ENCODE results near the gene ARTN. TPM values are rescaled to one million over a fixed set of nuclear protein-coding genes. Genes with fewer than 3 reads are reported as not detected.
A peak's percentile ranks its signal among the peaks of the same experiment; 100 is the strongest.

ARTN gene
- total RNA-seq, 2 donors from 2014 or later = 1.2 TPM; not detected in 1

DNA sequence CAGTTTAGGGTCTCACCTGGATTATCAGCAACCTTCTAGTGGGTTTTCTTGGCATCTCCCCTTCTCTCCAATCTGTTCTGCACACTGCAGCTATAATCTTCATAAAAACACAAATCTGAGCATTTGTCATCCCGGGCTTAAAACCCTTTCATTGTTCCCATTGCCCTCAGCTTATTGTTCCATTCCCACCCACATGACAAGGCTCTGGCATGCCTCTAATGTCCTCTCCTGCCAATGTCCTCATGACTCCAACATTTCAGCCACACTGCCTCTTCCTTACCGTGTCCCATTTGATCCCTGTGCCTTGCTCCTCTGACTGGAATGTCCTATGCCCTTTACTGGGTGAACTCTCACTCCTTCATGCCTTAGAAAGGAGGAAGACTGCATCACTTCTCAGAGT, 28.7 kb downstream of the ARTN start:
- H3K27ac Mint-ChIP-seq = no peak overlapping the region
- peaks cover 10% of the 10 kb centered on the region for H3K36me3 Mint-ChIP-seq
- H3K4me3 Mint-ChIP-seq = no peak overlapping the region

DNA sequence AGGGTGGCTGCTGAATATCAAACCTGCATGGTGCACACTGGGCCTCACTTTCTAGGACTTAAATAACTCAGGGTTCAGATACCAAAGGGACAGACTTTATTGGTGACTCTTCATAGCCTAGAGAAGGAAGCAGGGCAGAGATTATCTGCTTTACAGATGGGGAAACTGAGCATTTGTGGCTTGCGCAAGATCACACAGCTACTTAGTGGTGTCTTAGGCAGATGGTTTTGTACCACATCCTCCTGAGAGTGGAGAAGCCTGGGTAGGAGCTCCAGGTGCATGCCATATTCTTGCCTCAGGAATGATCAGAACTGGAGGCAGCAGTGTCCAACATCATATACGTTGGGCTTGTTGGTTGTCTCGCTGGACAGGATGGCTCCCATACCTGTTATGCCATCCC, 29.4 kb downstream of the ARTN start:
- Mint-ChIP-seq H3K4me3 (no peak overlapping the region), H3K4me1 (ENCODE audit: low read depth in 2 of 2) (peaks cover 0 to 2% of the 10 kb centered on the region in 2 donors), H3K27me3 (no peaks in the 10 kb centered on the region), H3K36me3 (peaks cover 10% of the 10 kb centered on the region), H3K9me3 (no peaks in the 10 kb centered on the region), H3K27ac (no peak overlapping the region)
- ATAC-seq (no peak), DNase-seq (ENCODE audit: low spot score) (no peak)

More for the DNA sequence above, 28.7 kb downstream of the ARTN start:
- no peak for ATAC-seq
- no peaks in the 10 kb centered on the region for H3K27me3 Mint-ChIP-seq
- no peak for DNase-seq (ENCODE audit: low spot score)
- no peaks in the 10 kb centered on the region for H3K4me1 Mint-ChIP-seq (ENCODE audit: low read depth in 2 of 2)
- no peaks in the 10 kb centered on the region for H3K9me3 Mint-ChIP-seq

DNA sequence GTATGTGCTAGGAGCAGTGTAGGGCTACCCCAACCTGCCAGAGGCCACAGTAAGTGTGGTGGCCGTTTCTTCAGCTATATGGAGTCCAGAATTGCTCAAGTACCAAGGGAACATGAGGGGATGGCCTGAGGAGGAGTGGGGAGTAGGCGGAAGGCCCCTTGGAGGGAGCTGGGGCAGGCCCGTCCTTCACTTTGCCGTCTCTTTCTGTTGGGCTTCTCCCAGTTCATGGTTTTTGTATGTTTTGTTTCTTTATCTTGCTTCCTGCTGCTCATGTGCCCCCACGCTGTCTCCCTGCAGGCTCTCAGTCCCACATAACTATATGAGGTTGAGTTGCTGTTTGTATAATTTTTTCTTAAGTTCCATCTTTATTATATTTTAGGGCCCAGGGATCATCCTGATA, 30.3 kb downstream of the ARTN start:
- peaks cover 9% of the 10 kb centered on the region for H3K36me3 Mint-ChIP-seq
- no peak overlapping the region for H3K4me3 Mint-ChIP-seq
- H3K27ac Mint-ChIP-seq = no peak overlapping the region
- H3K9me3 Mint-ChIP-seq = no peaks in the 10 kb centered on the region
- H3K27me3 Mint-ChIP-seq = no peaks in the 10 kb centered on the region
- DNase-seq (ENCODE audit: low spot score) (no peak), ATAC-seq (no peak)
- H3K4me1 Mint-ChIP-seq (ENCODE audit: low read depth in 2 of 2) = peaks cover 0 to 4% of the 10 kb centered on the region in 2 donors

DNA sequence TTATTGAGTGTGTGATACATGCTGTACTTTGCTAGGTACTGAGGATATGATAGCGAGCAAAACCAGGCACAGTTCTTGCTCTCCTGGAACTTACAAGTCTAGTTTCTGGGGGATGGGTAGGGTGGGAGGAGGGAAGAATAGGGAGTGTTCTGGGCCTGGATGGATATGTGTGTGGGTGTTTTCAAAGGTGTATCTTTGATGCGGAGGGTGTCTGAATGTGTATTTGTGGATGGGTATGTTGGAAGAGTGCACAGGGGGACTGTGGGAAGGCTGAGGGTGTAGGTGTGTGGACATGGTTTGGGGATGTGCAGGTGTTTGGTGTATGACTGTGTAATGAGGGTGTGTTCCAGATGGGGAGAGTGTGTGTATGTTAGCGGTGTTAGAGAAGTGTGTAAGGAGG, 31.7 kb downstream of the ARTN start:
- no peak for DNase-seq (ENCODE audit: low spot score)
- Mint-ChIP-seq H3K4me3 (no peak overlapping the region), H3K36me3 (peaks cover 6% of the 10 kb centered on the region), H3K27me3 (no peaks in the 10 kb centered on the region), H3K27ac (no peak overlapping the region), H3K4me1 (ENCODE audit: low read depth in 2 of 2) (peaks cover 11 to 14% of the 10 kb centered on the region in 2 donors), H3K9me3 (no peaks in the 10 kb centered on the region)
- ATAC-seq = no peak

DNA sequence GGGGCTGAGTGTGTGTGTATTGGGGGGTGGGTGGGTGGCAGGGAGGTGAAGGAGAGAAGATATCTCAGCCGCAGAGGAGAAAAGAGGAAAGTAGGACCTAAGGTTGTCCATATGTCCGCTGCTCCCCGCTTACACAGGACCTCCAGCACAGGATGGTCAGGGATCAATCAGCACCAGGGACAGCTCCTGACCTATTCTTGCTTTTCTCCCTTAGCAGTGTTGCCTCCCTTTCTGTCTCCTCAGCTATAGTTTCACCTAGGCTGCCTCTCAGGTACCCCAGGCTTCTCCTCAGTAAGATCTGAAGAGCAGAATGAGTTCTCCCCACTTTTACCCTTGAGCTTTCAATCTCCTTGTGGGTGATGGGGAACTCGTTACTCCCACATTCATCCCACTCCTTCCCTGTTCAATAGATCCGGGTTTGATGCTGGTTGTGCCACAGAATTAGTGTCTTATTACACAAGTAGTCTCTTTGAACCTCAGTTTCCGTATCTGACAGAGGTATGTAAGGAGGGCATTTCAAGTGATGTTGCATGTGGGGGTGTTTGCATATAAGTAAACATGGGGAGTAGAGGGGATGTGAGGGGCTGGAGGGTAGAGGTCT, 34.8 kb downstream of the ARTN start:
- ATAC-seq (no peak), DNase-seq (ENCODE audit: low spot score) (no peak)
- no peak overlapping the region for H3K27ac Mint-ChIP-seq
- no peak overlapping the region for H3K4me3 Mint-ChIP-seq
- H3K27me3 Mint-ChIP-seq = no peaks in the 10 kb centered on the region
- peaks cover 18 to 29% of the 10 kb centered on the region in 2 donors for H3K4me1 Mint-ChIP-seq (ENCODE audit: low read depth in 2 of 2)
- no peaks in the 10 kb centered on the region for H3K9me3 Mint-ChIP-seq
- H3K36me3 Mint-ChIP-seq = no peaks in the 10 kb centered on the region

DNA sequence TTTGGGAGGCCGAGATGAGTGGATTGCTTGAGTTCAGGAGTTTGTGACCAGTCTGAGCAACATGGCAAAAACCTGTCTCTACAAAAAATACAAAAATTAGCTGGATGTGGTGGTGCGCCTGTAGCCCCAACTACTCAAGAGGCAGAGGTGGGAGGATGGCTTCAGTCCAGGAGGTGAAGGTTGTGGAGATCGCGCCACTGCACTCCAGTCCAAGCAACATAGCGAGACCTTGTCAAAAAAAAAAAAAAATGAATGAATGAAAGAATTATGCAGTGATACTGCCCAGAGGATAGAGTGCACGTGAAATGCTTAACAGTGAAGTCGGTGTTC, 35.8 kb downstream of the ARTN start:
- Mint-ChIP-seq H3K4me1 (ENCODE audit: low read depth in 2 of 2) (peaks cover 28 to 39% of the 10 kb centered on the region in 2 donors), H3K9me3 (no peaks in the 10 kb centered on the region), H3K27me3 (no peaks in the 10 kb centered on the region), H3K4me3 (peak overlapping the region; percentile 94), H3K27ac (peak overlapping the region; percentile 45 to 91), H3K36me3 (no peaks in the 10 kb centered on the region)
- ATAC-seq (no peak), DNase-seq (ENCODE audit: low spot score) (no peak)

DNA sequence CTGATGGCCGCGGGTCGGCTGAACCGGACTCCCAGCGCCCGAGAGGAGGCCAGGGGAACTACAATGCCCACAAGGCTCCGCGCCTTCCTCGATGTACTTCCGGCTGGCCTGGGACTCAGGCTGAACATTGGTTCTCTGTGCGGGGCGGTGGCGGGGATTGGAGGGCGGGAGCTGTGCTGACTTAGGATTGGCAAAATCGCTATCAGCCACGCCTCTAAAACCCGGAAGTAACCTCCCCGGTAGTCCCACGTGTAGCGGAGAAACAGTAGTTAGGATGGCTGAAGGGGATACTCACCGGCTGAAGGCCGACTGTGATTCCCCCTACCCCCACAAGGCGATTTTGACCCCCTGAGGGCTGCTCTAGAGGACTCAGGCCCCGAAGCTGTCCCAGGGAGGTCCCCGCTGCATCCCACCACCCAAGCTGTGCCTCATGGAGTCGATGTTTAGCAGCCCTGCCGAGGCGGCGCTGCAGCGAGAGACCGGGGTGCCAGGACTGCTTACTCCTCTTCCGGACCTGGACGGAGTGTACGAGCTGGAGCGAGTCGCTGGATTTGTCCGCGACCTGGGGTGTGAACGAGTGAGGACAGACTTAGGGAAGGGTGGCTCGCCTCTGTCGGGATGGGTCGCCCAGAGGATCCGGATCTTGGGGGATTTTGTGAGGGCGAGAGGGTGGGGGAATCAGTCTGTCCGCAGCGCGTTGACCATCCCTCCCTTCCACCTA, 36.3 kb downstream of the ARTN start, which contains the start of gene DPH2:
TSS of gene DPH2 (plus strand) at position 265 of the 721 bp plus-strand sequence. CDS start at position 431, 166 bp downstream.
- peaks cover 29 to 41% of the 10 kb centered on the region in 2 donors for H3K4me1 Mint-ChIP-seq (ENCODE audit: low read depth in 2 of 2)
- H3K27ac Mint-ChIP-seq = peak within 1 kb of the TSS; percentile 45 to 91
- no peaks in the 10 kb centered on the region for H3K27me3 Mint-ChIP-seq
- ATAC-seq = peak; percentile 93 to 96
- H3K36me3 Mint-ChIP-seq = no peaks in the 10 kb centered on the region
- no peaks in the 10 kb centered on the region for H3K9me3 Mint-ChIP-seq
- peak within 1 kb of the TSS; percentile 94 for H3K4me3 Mint-ChIP-seq
- peak; percentile 92 for DNase-seq (ENCODE audit: low spot score)

DNA sequence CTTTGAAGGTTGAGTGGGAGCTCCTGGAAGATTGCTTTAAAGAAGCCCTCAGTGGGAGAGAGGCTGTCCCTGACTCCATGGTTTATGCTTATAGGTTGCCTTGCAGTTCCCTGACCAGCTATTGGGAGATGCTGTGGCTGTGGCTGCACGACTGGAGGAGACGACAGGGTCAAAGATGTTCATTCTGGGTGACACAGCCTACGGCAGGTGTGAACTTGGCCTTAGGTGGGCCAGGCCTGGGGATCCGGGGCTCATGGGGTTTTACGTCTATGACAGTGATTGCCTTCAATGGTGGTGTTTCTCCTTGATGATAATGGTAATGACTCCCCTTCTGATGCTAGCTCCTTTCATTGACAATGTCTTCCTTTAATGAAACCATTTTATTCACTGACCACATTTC, 36.9 kb downstream of the ARTN start:
- no peaks in the 10 kb centered on the region for H3K9me3 Mint-ChIP-seq
- peak overlapping the region; percentile 94 for H3K4me3 Mint-ChIP-seq
- H3K4me1 Mint-ChIP-seq (ENCODE audit: low read depth in 2 of 2) = peaks cover 29 to 41% of the 10 kb centered on the region in 2 donors
- DNase-seq (ENCODE audit: low spot score) (no peak), ATAC-seq (no peak)
- H3K36me3 Mint-ChIP-seq = no peaks in the 10 kb centered on the region
- H3K27me3 Mint-ChIP-seq = no peaks in the 10 kb centered on the region
- peak overlapping the region; percentile 45 to 91 for H3K27ac Mint-ChIP-seq

DNA sequence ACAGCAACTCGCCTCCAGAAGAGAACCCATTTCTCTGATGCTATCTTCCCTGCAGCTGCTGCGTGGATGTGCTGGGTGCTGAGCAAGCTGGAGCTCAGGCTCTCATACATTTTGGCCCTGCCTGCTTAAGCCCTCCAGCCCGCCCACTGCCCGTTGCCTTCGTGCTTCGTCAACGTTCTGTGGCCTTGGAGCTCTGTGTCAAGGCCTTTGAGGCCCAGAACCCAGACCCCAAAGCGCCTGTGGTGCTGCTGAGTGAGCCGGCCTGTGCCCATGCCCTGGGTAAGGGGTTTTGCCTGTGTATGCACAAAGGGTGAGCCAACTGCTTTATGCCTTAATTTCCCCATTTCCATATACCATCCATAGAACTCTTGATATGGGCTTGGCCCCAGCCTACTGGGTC, 37.3 kb downstream of the ARTN start:
- Mint-ChIP-seq H3K4me3 (peak overlapping the region; percentile 94), H3K27me3 (no peaks in the 10 kb centered on the region), H3K9me3 (no peaks in the 10 kb centered on the region), H3K4me1 (ENCODE audit: low read depth in 2 of 2) (peaks cover 31 to 45% of the 10 kb centered on the region in 2 donors), H3K27ac (peak overlapping the region in 1 of 2 donors; percentile 91), H3K36me3 (no peaks in the 10 kb centered on the region)
- DNase-seq (ENCODE audit: low spot score) = no peak
- no peak for ATAC-seq

DNA sequence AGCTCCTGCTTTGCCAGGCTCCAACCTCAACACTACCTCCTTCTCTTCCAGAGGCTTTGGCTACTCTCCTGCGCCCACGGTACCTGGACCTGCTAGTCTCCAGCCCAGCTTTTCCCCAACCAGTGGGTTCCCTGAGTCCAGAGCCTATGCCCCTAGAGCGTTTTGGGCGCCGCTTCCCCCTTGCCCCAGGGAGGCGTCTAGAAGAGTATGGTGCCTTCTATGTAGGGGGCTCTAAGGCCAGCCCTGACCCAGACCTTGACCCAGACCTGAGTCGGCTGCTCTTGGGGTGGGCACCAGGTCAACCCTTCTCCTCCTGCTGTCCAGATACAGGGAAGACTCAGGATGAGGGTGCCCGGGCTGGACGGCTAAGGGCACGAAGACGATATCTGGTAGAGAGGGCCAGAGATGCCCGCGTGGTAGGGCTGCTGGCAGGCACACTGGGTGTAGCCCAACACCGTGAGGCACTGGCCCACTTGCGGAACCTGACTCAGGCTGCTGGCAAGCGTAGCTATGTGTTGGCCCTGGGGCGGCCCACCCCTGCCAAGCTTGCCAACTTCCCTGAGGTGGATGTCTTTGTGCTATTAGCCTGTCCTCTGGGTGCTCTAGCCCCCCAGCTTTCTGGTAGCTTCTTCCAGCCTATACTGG, 37.9 kb downstream of the ARTN start:
- peaks cover 1% of the 10 kb centered on the region for H3K36me3 Mint-ChIP-seq
- no peaks in the 10 kb centered on the region for H3K27me3 Mint-ChIP-seq
- ATAC-seq = no peak
- H3K4me1 Mint-ChIP-seq (ENCODE audit: low read depth in 2 of 2) = peaks cover 37 to 49% of the 10 kb centered on the region in 2 donors
- H3K4me3 Mint-ChIP-seq = peak overlapping the region; percentile 94
- DNase-seq (ENCODE audit: low spot score) = no peak
- H3K27ac Mint-ChIP-seq = no peak overlapping the region
- H3K9me3 Mint-ChIP-seq = no peaks in the 10 kb centered on the region

DNA sequence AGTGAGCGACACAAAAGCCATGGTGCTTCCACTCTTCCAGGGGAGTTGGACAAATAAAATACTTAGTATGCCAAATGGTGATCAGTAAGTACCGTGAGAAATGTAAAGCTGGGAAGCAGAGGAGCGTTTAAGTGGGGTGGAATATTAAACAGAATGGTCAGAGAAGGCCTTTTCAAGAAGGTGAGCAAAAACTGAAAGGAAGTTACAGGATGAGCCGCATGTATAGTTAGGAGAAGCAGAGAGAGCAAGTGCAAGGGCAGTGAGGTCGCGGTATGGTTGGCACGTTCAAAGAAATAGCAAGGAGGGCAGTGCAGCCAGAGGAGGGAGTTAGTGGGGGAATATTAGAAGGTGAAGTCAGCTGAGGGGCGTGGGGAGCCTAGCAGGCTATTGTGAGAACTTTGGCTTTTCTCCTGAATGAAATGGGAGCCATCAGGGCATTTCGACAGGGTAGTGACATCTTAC, 40.4 kb downstream of the ARTN start:
- peak overlapping the region; percentile 89 for H3K4me3 Mint-ChIP-seq
- H3K36me3 Mint-ChIP-seq = peaks cover 18% of the 10 kb centered on the region
- H3K4me1 Mint-ChIP-seq (ENCODE audit: low read depth in 2 of 2) = peaks cover 60 to 65% of the 10 kb centered on the region in 2 donors
- H3K27ac Mint-ChIP-seq = peak overlapping the region; percentile 88 to 91
- no peaks in the 10 kb centered on the region for H3K9me3 Mint-ChIP-seq
- DNase-seq (ENCODE audit: low spot score) = no peak
- no peaks in the 10 kb centered on the region for H3K27me3 Mint-ChIP-seq
- no peak for ATAC-seq

DNA sequence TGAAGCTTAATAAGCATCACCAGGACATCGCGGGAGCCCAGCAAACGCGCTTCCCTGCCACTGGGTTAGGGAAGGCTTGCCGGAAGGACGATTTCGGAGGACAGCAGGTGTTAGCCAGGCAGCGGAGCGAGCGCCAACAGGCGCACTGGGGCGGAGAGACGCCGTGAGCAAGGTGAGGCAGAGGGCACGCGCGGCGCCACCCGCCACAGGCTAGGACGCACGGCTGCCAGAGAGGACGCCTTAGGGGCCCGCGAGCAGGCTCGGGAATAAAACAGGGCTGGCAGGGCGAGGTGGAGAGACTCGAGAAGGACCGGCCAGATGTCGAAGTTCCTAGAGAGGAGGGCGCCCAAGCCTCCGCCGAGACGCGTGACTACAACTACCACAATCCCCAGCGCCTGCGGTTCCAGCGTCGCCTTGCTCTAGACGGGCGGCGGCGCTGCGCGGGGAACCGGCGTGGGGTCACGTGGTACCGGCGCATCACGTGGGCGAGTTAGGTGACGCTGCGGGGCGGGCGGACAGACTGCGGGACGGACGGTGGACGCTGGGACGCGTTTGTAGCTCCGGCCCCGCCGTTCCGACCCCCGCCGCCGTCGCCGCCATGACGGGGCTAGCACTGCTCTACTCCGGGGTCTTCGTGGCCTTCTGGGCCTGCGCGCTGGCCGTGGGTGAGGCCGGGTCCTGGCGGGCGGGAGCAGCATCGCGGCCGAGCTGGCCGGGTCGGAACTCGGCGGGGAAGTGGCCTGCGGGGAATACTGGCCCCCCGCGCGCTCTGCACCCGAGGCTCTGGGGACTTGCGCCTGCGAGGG, 41.0 kb downstream of the ARTN start, which contains the start of gene ATP6V0B:
TSS of gene ATP6V0B (plus strand) at position 518 of the 806 bp plus-strand sequence. CDS start at position 599, 81 bp downstream.
- ATAC-seq = peak; percentile 85 to 91
- Mint-ChIP-seq H3K4me1 (ENCODE audit: low read depth in 2 of 2) (peaks cover 56 to 60% of the 10 kb centered on the region in 2 donors), H3K36me3 (peaks cover 18% of the 10 kb centered on the region), H3K9me3 (no peaks in the 10 kb centered on the region), H3K27me3 (no peaks in the 10 kb centered on the region), H3K27ac (peak within 1 kb of the TSS; percentile 88 to 91), H3K4me3 (peak within 1 kb of the TSS; percentile 89)
- DNase-seq (ENCODE audit: low spot score) = peak; percentile 97

DNA sequence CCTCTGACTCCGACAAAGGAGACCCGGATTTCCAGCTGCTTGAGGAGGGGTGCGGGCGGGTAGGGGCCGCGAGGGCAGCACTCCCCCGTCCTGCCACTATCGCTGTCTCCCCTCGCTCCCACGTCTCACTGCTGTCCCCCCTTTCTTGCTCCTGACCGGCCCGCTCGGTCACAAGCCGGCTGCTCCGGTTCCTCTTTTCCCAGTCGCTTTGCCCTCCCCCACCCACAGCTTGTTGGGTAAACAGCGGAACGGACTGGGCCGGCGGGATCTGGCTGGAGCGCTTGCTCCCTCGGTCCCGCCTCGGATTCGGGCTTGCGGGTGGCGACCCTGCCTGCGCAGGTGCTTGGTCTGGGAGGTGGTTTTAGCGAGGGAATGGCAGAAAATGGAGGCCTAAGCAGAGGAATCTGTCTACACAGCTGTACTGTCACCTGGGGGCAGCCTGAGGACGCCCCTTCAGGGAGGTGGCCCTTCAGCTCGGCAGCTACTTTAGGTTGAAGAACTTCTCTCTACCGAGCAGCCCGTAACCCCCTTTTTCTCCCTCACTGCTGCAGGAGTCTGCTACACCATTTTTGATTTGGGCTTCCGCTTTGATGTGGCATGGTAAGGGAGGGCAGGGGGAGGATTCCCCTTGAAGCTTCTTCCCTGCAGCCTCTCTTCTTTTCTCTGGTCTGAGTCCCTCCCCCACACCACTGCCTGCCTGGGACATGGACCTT, 41.8 kb downstream of the ARTN start:
- peaks cover 49 to 57% of the 10 kb centered on the region in 2 donors for H3K4me1 Mint-ChIP-seq (ENCODE audit: low read depth in 2 of 2)
- no peaks in the 10 kb centered on the region for H3K27me3 Mint-ChIP-seq
- no peak for ATAC-seq
- H3K27ac Mint-ChIP-seq = peak overlapping the region; percentile 30 to 91
- H3K4me3 Mint-ChIP-seq = peak overlapping the region; percentile 89
- H3K36me3 Mint-ChIP-seq = peaks cover 19% of the 10 kb centered on the region
- no peaks in the 10 kb centered on the region for H3K9me3 Mint-ChIP-seq
- no peak for DNase-seq (ENCODE audit: low spot score)

Measured in natural killer cell treated with Interleukin-12 subunit alpha and Interleukin-12 subunit beta and Interleukin-15 and Interleukin-18, amount 100 ng/mL, for 72 hours (primary cell).